TTC549 (cell line): Measurements from ENCODE around the gene SEC14L6.
"Not testable (repeated sequence)": the region's sequence is repeated elsewhere in the genome, so short reads cannot be mapped to it uniquely, and the experiment has no call there.

Source experiments
- FAIRE-seq: peaks from 2 replicates; lab custom pipeline; 2012; peaks lifted over from hg19 to GRCh38; lab: Jason Lieb, UNC

SEC14L6 gene

GRCh38 chr22:30546616-30547015, at the start of gene SEC14L6:
TSS of gene SEC14L6 (minus strand) at chr22:30546741. CDS start at chr22:30546682, 59 bp downstream.
- FAIRE-seq: no peak

GRCh38 chr22:30596199-30596598, 49.7 kb upstream of the SEC14L6 start:
- FAIRE-seq: no peak

- FAIRE-seq: not testable (repeated sequence)
Measured at GRCh38 chr22:30592360-30592713, 45.8 kb upstream of the SEC14L6 start.

GRCh38 chr22:30591588-30592359, 45.2 kb upstream of the SEC14L6 start, which contains the start of gene PES1:
TSS of gene PES1 (minus strand) at chr22:30591910. CDS start at chr22:30591833, 77 bp downstream.
- FAIRE-seq: peak; percentile 69

- FAIRE-seq: no peak
Measured at GRCh38 chr22:30591191-30591587, 44.6 kb upstream of the SEC14L6 start.

- no peak for FAIRE-seq
Measured at GRCh38 chr22:30586414-30586813, 39.9 kb upstream of the SEC14L6 start.

- no peak for FAIRE-seq
Measured at GRCh38 chr22:30584441-30584840, 37.9 kb upstream of the SEC14L6 start.

- no peak for FAIRE-seq
Measured at GRCh38 chr22:30582788-30583545, 36.4 kb upstream of the SEC14L6 start.

- no peak for FAIRE-seq
Measured at GRCh38 chr22:30582051-30582450, 35.5 kb upstream of the SEC14L6 start.

GRCh38 chr22:30580896-30581295, 34.4 kb upstream of the SEC14L6 start:
- FAIRE-seq: no peak

- FAIRE-seq: no peak
Measured at GRCh38 chr22:30578481-30578880, 31.9 kb upstream of the SEC14L6 start.

GRCh38 chr22:30575859-30576258, 29.3 kb upstream of the SEC14L6 start:
- no peak for FAIRE-seq

- FAIRE-seq: no peak
Measured at GRCh38 chr22:30574997-30575671, 28.6 kb upstream of the SEC14L6 start.

GRCh38 chr22:30574095-30574981, 27.8 kb upstream of the SEC14L6 start, which contains the start of gene GAL3ST1:
TSS of gene GAL3ST1 (minus strand) at chr22:30574665. CDS start at chr22:30557392, 17,273 bp downstream.
- no peak for FAIRE-seq

- FAIRE-seq: no peak
Measured at GRCh38 chr22:30573594-30574094, 27.1 kb upstream of the SEC14L6 start.

- FAIRE-seq: no peak
Measured at GRCh38 chr22:30572840-30573593, 26.5 kb upstream of the SEC14L6 start.

- FAIRE-seq: no peak
Measured at GRCh38 chr22:30572210-30572609, 25.7 kb upstream of the SEC14L6 start.

- FAIRE-seq: no peak
Measured at GRCh38 chr22:30569674-30570202, 23.2 kb upstream of the SEC14L6 start.

- no peak for FAIRE-seq
Measured at GRCh38 chr22:30568137-30568805, 21.7 kb upstream of the SEC14L6 start.

- not testable (repeated sequence) for FAIRE-seq
Measured at GRCh38 chr22:30567277-30567676, 20.7 kb upstream of the SEC14L6 start.
